IPS DF 4.7 (cell line): Measurements from ENCODE around the gene DOK7.

Source experiments
- DNase-seq: peaks from one replicate; pipeline ENCODE4 v3.0.0-alpha.2; 2013; ENCODE audit warnings: low spot score; ENCODE audit errors: extremely low read depth

DOK7 gene, protein sequence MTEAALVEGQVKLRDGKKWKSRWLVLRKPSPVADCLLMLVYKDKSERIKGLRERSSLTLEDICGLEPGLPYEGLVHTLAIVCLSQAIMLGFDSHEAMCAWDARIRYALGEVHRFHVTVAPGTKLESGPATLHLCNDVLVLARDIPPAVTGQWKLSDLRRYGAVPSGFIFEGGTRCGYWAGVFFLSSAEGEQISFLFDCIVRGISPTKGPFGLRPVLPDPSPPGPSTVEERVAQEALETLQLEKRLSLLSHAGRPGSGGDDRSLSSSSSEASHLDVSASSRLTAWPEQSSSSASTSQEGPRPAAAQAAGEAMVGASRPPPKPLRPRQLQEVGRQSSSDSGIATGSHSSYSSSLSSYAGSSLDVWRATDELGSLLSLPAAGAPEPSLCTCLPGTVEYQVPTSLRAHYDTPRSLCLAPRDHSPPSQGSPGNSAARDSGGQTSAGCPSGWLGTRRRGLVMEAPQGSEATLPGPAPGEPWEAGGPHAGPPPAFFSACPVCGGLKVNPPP

DNA sequence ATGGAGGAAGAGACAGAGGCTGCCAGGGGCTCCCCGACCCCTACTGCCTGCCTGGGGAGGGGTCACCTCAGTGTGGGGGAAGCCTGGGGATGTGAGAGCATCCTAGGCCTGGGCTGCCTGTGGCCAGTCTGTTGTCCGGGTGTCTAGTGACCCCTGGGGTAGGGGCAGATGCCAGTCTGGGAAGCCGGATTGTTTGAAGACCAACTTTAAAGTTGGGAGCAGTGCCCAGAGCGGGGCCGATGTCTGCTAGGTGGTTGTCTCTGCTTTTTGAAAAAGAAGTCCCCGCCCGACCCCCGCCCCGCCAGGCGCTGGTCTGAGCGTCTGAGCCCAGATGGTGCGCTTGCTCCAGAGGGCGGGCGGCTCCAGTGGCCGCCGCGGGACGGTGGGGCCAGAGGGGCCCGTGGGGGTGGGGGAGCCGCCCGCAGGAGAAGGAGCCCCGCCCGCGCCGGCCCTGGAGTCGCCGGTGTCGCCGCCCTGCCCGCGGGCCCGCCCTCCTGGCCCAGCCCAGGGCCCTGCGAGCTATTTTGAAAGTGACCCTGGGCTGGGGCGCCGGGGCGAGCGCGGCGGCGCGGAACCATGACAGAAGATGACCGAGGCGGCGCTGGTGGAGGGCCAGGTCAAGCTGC is at the start of gene DOK7:
Gene DOK7, plus strand, starts transcription at position 517 of the 626 bp plus-strand sequence. Its CDS starts 70 bp downstream, at position 587.
- no peak for DNase-seq

DNA sequence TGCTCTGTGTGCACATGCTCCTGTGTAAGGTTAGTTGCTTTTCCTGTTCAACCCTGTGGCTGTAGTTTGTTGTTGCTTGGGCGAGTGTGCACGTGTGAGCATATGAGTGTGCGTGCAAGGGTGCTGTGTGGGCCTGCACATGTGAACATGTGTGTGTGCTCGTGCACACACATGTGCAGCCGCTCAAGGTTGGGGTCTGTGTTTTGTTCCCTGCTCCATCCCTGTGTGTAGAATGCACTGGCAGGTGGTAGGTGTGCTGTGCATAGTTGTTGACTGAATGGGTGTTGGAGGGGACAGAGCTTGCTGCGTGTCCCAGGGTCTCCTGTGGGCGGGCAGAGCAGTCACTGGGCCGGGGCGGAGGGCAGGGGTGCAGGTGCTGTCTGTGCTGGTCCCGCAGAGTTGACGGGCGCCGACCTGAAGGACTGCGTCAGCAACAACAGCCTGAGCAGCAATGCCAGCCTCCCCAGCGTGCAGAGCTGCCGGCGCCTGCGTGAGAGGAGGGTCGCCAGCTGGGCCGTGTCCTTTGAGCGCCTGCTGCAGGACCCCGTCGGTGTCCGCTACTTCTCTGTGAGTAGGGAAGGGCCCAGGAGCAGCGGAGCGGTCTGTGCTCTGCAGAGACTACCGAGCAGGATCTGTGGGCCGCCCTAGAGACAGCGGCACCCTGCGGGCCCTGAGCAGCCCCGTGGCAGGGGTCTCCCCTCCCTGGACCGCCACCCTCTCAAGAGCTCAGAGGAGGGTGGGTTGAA is 49.3 kb upstream of the DOK7 start:
- no peak for DNase-seq

DNA sequence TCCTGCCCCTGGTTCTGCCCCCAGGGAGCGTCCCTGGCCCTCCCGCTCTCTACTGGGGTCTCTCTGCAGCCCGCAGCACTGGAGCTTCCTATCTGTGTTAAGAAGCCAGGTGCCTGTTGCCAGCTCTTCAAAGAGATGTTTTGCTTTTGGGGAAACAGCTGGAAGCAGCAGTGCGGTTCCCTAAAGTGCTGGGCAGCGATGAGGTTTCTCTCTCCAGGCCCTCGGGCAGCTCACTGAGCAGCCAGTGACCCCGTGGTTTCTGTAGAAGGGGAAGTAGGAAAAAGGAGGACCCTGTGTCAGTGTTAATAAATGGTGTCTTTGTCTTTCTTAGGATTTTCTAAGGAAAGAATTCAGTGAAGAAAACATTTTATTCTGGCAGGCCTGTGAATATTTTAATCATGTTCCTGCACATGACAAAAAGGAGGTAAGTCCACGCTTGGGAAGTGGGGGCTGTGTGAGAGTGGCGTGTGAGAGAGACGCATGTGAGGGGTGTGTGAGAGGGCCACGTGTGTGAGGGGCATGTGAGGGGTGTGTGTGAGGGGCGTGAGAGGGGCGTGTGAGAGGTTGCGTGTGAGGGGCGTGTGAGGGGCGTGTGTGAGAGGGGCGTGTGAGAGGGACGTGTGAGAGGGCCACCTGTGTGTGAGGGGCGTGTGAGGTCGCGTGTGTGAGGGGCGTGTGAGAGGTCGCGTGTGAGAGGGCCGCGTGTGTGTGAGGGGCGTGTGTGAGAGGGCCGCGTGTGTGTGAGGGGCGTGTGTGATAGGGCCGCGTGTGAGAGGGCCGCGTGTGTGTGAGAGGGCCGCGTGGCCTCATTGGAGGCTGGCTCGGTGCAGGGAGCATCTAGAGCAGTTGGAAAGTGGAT is 48.5 kb upstream of the DOK7 start:
- DNase-seq: no peak

DNA sequence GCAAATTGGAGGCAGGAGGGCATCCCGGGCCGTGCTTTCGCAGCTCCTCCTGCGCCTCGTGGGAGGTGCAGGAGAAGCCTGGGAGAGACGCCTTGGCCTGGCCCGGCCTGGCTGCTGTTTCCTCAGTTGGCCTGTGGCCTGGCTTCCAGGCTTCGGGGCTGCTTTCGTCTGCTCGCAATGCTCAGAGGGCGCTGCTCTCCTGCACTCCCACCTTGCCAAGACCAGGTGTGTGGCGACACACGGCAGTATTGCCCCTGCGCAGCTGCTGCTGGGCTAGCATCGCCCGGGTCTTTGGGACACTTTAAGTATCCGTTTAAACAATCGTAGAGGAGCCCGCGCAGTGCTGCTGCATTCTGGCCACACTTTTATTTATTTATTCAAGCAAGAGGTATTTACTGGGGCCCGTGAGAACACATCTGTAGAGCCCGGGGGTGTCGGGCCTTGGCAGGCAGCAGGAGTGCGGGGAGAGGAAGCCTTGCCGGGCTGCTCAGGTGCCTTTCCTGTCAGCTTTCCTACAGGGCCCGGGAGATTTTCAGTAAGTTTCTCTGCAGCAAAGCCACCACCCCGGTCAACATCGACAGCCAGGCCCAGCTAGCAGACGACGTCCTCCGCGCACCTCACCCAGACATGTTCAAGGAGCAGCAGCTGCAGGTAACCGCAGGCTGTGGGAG is 47.5 kb upstream of the DOK7 start:
- no peak for DNase-seq

DNA sequence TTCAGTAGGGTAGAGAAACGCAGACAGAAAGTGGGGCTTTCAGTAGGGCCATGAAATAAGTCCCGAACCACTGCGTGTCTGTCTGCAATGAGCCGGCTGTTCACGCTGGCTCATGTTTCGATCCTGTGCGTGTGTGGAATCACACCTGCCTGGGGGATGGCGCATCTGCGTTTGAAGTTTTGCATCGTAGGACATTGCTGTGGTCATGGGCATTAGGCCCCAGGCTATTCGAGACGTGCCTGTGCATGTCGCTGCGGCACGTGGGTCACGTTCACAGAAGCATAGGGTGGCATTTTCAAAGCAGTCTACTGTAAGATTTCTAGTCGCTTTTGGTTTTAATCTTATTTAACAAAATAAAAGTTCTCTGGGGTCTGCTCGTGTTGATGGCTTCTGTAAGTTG is 46.8 kb upstream of the DOK7 start:
- no peak for DNase-seq

DNA sequence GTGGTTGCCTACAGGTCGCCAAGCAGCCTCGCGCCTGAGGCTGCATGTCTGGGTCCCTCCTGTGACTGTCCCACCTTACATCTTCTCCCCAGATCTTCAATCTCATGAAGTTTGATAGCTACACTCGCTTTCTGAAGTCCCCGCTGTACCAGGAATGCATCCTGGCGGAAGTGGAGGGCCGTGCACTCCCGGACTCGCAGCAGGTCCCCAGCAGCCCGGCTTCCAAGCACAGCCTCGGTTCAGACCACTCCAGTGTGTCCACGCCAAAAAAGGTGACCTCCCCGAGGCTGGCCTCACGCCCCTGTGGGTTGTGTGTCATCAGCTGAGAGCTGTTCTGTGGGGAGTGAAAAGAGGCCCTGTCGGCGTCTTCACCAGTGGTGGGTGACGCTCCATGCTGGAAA is 46.3 kb upstream of the DOK7 start:
- DNase-seq: no peak

DNA sequence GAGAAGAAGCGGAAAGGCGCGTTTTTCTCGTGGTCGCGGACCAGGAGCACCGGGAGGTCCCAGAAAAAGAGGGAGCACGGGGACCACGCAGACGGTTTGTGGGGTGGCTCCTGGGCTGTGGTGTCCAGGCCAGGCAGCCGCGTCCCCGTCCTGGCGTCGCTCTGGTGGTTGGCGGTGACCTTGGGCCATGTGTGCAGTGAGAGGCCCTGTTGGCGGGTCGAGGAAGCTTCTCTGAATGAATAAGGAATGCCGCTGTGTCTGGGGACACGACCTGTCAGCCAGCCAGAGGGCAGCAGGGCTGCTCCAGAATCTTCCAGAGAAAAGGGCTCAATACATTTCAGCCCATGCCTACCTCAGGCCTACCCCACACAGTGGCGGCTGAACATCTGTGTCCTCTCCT is 45.7 kb upstream of the DOK7 start:
- no peak for DNase-seq

DNA sequence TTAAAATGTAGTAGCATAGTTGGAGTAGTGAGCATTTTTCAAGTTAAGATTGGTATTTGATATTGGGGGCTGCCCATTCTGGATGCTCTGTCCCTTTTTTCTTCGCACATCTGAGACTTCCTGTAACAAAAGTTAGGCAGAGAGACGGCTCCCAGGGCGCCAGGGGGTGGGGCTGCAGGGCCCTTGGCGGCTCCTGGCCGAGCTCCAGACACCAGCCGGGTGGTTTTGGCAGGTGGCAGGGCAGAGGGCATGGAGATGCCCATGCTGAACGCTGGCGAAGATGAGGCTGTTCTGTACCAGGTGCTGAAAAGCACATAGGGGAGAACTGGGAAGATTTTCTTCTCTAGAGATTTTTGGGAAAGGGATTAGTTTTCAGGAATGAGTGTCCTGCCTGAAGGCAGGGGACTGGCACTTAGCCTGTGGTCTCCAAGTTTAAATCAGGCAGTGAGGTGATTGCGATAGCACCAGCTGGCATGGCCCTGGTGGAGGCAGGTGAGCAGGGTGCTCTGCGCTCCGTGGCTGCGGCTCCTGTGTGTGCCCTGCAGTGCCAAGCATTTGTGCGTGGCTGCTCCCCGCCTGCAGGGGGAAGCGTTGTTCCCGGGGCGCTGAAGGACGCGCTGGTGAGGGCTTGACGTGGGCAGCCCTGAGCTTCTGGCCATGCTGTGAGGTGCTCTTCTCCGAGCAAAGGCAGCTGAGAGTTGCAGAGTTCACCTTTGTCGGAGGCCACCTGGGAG is 44.9 kb upstream of the DOK7 start:
- DNase-seq: no peak

DNA sequence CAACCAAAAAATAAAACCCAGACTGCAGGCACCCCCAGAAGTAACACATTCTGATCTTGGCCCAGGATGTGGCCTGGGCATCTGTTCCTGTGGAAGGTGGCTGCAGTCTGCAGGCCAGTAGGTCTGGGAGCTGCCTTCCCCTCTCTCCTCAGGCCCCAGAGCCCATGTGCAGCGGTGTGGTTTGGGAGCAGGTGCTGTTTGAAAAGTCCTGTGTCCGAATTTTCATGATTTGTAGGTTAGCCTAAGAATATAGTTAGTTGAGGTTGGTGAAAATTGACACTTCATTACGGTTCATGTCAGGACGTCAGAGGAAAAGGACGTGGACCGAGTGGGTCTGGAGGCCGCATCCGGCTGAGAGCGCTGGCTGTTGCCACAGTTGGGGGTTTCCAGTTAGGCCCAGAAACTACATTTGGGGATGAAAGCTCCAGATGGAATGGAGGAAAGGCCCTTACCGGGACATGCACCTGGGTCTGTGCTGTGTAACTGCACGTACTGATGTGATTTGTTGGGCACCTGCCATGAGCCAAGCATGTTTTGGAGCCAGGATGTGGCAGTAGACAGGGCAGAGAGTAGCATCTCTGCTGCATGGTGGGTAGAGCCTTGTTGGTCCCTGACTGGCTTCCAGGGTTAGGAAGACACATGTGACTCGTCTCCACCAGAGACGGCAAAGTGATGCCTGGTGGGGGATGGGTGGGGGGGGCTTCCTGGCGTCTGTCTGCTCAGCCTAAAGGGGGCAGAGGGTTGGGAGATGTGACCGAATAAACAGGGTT is 43.1 kb upstream of the DOK7 start:
- DNase-seq: no peak

DNA sequence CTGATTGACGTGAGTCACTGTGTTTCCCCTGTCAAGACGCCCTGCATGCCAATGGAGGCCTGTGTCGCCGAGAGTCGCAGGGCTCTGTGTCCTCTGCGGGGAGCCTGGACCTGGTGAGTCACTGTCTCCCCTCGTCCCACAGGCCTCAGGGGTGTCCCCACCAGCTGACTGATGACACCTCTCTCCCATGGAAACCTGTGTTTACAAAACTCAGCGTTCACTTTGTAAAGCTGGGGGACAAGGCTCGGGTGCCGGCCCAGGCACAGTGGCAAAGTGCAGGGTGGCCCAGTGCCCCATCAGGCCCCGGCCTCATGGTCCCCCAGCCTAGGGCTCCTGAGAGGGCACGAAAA is 42.5 kb upstream of the DOK7 start:
- no peak for DNase-seq

DNA sequence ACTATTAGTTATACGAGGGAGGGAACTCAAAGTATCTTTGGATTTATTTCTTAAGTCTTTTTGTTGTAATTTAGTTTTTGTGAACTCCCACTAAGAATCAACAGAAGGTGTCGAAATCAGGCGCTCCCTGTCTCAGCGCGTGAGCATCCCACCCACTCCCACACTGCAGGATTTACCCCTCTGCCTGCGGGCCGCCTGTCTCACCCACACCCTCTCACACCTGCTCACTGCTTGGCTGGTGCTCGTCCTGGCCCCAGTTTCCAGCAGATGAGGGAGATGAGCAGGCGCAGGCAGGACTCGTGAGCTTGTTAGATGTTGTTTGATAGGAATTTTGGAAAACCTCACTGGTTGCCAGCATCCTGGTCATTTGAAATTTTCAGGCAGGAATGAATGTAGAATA is 42.1 kb upstream of the DOK7 start:
- no peak for DNase-seq

DNA sequence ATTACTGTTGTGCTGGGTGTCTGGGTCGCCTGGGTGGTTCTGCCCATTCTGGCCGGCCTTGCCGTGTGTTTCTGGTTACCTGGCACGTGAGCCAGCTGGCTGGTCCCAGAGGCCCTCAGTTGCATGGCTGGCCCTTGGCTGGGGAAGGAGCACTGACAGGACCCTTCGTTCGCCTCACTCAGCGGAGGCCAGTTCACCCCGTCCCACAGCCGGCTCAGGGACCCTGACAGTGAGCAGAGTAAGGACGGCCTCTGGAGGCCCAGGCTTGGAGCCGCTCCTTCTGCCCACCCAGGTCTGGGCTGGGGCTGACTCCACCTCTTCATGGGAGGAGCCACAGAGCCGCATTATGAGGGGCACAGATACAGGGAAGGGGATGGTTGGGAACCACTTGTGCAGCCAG is 41.6 kb upstream of the DOK7 start:
- DNase-seq: no peak

DNA sequence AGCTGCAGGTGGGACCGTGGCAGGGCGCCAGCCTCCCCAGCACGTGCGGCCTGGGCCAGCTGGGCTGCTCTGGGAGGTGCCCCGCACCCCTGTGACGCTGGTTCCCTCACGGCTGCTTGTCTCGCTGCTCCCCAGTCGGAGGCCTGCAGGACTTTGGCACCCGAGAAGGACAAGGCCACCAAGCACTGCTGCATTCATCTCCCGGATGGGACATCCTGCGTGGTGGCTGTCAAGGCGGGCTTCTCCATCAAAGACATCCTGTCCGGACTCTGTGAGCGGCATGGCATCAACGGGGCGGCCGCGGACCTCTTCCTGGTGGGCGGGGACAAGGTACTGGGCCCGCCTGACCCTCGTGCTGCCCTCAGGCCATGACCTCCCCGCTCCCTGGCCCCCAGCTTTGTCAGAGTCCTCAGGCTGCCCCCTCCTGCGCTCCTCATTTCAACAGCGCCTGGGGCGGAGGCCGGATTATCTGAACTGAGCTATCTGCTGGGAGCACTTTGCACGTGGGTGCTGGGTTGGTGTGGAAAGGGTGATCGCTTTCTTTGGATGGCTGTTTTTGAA is 40.8 kb upstream of the DOK7 start:
- no peak for DNase-seq

DNA sequence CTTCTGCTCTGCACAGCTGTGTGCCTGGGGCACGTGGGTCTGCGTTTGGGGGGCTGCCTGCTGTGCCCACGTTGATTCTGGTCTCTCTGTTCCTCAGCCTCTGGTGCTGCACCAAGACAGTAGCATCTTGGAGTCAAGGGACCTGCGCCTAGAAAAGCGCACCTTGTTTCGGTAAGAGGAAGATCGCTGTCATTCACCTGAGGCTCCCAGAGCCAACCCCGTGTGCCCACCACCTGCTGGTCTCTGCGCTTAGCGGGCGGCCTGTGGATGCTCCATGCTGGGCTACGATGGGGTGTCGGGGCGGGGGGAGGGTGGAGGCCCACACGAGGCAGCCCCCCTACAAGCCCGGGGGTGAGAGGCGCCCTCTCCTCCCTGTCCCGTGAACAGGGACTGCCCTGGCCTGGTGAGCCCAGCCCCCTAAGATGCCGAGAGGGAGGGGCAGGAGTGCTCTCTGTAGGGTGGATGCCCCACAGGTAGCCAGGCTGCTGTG is 40.3 kb upstream of the DOK7 start:
- DNase-seq: no peak

DNA sequence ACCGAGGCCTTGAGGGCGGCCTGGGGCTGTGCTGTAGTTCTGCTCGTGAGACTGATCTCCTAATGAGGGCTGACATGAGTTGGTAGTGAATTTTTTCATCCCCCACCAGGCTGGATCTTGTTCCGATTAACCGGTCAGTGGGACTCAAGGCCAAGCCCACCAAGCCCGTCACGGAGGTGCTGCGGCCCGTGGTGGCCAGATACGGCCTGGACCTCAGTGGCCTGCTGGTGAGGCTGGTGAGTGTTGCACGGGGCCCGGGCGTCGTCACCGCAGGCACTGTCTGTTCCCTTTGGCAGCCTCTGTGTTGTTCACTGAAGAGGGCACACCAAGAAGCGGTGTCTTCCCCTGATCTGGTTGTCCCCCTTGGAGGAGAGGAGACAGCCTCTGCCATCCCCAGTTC is 39.7 kb upstream of the DOK7 start:
- DNase-seq: no peak

DNA sequence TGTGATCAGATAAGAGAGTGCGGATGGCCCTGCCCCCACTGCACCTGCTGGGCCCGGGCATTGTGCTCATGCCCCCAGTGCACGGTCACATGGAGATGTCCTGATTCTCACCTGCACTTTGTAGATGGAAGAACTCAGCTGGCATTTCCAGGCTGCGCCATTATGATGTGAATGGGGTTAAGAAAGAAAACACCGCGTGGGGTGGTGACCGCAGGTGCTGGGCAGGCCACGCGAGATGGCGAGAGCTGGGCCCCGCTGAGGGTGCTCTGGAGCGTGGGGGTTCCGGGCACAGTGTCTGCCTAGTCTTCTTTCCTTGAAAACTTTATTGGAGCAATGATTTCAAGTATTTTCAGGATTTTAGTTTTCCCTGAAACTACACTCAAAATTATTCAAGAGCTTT is 39.2 kb upstream of the DOK7 start:
- DNase-seq: no peak

DNA sequence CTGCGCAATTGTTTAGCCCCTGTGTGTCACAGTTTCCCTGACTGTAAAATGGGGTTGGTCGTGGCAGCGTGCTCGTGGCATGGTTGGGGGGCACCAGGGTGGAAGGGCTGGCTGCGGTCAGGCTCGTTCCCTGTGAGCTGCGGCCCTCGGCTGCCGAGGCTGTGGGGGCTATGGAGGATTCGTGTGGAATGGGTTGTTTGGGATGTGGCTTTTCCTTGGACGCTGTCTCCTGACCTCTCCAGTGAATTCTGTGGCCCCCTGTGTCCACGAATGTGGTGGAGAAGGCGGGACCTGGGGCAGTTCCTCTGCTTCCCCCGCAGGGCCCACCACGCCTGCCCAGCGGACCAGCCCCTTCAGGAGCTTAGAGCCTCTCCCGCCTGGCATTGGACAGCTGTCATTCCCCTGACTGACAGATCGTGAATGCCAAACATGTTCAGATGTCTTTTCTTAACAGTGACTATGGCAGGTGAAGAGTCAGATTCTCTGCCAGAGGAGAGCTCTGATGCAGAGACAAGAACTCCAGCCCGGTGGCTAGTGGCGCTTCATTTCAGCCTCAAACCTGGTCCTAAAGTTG is 38.5 kb upstream of the DOK7 start:
- DNase-seq: no peak

DNA sequence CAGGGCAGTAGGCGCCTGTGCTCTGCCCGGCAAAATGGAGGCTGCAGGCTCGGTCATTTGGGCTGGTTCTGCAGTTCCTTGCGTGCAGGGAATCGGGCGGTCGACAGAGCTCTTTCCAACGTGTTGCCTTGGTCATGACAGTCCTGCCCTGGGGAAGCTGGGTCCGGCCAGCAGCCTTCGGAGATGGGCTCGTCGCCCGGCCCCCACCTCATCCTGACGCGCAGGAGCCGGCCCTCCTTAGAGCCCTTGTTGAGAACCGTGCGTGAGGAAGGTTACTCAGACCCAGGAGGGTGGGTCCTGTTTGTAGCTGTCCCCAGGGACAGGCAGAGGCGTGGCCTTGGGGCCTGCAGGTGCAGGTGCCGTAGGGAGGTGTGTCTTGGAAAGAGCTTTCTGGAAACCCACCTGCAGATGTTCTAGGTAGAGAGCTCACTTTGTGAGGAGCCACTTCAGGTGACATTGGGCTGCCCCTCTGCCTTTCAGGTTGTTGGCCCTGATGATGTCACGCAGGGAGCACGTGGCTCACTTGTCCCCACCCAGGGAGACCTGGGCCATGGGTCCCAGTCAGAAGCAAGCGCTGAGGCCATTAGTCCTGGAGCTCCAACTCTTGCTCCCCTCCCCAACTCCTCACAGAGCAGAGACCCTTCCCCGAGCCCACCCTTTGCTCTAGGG is 36.5 kb upstream of the DOK7 start:
- no peak for DNase-seq
